HepG2 (cell line): ENCODE measurements around the gene FAM171A2. TPM values are rescaled to one million over a fixed set of nuclear protein-coding genes. Genes with fewer than 3 reads are reported as not detected.

Source experiments
- ARNT2 ChIP-seq: sonication (generic); formaldehyde crosslinking; IDR thresholded peaks from 2 replicates; pipeline ENCODE4 v1.8.0; 2022; ENCODE audit warnings: mild to moderate bottlenecking, low read depth, missing genetic modification reagents, moderate library complexity
- CHCHD3 ChIP-seq: sonication (generic); formaldehyde crosslinking; IDR thresholded peaks from 2 replicates; pipeline ENCODE4 v1.8.0; 2022; ENCODE audit warnings: mild to moderate bottlenecking, missing genetic modification reagents, moderate library complexity
- ELK4 ChIP-seq: sonication (generic); formaldehyde crosslinking; IDR thresholded peaks from 2 replicates; pipeline ENCODE4 v1.9.0; 2021; ENCODE audit warnings: missing genetic modification reagents, borderline replicate concordance
- FOXP4 ChIP-seq: sonication (generic); formaldehyde crosslinking; IDR thresholded peaks from 2 replicates; pipeline ENCODE4 v1.4.0; 2020; ENCODE audit warnings: missing genetic modification reagents
- HCFC1 ChIP-seq: fragments of 150-350 bp; IDR thresholded peaks from 2 replicates; pipeline ENCODE4 v1.6.1; 2014; ENCODE audit warnings: low read depth, low read length
- NFE2L1 ChIP-seq: sonication (generic); formaldehyde crosslinking; IDR thresholded peaks from 2 replicates; pipeline ENCODE4 v1.4.0; 2020; ENCODE audit warnings: missing genetic modification reagents, mild to moderate bottlenecking, borderline replicate concordance
- RERE ChIP-seq: IDR thresholded peaks from 2 replicates; pipeline ENCODE4 v1.6.1; 2016; ENCODE audit warnings: low read depth, missing genetic modification reagents, missing compliant biosample characterization
- RNF2 ChIP-seq: fragments of 450-650 bp; conservative IDR thresholded peaks from 2 replicates; pipeline ENCODE4 v1.6.1; 2016; ENCODE audit warnings: low read depth
- YY1 ChIP-seq: IDR thresholded peaks from 2 replicates; pipeline ENCODE4 v1.6.1; 2011; ENCODE audit warnings: low read length, low read depth, moderate library complexity, mild to moderate bottlenecking; ENCODE audit not compliant: insufficient read depth, insufficient replicate concordance
- ZBTB4 ChIP-seq: sonication (generic); formaldehyde crosslinking; IDR thresholded peaks from 2 replicates; pipeline ENCODE4 v1.4.0; 2020; ENCODE audit warnings: missing genetic modification reagents, mild to moderate bottlenecking, borderline replicate concordance
- ZNF441 ChIP-seq: sonication (generic); formaldehyde crosslinking; IDR thresholded peaks from 2 replicates; pipeline ENCODE4 v1.7.0; 2021; ENCODE audit warnings: missing genetic modification reagents, borderline replicate concordance
- ZNF451 ChIP-seq: sonication (generic); formaldehyde crosslinking; IDR thresholded peaks from 2 replicates; pipeline ENCODE4 v1.5.0; 2020; ENCODE audit warnings: mild to moderate bottlenecking, missing genetic modification reagents
- ZNF512 ChIP-seq: sonication (generic); formaldehyde crosslinking; IDR thresholded peaks from 2 replicates; pipeline ENCODE4 v1.4.0; 2020; ENCODE audit warnings: mild to moderate bottlenecking, missing genetic modification reagents
- ZNF674 ChIP-seq: sonication (generic); formaldehyde crosslinking; IDR thresholded peaks from 2 replicates; pipeline ENCODE4 v1.5.0; 2020; ENCODE audit warnings: low read depth, mild to moderate bottlenecking, missing genetic modification reagents
- polyA plus RNA-seq, 8 experiments: library from polyadenylated mRNA; depleted of rRNA in 3 of 8; stranded (reverse) in 7 of 8; unstranded in 1 of 8; fragments of >200 nt; fragmentation: Illumina TruSeq in 4 of 8; extraction: Trizol in 4 of 8; gene quantifications; 2 replicates each; pipeline versions ENCODE4 v1.2.1 to v1.2.3, GENCODE V29; 2011 to 2016; ENCODE audit warnings: low read depth in 4 of 8, missing spikeins in 1 of 8, mixed read lengths in 1 of 8; ENCODE audit not compliant: insufficient read depth in 1 of 8
- total RNA-seq, 5 experiments: library from RNA; depleted of rRNA; stranded (reverse); fragments of >200 nt; fragmentation: Illumina TruSeq; extraction: Trizol; gene quantifications; 2 replicates each; pipeline ENCODE4 v1.2.3, GENCODE V29; 2016; ENCODE audit warnings: low read depth in 1 of 5

Gene FAM171A2
- total and polyA plus RNA-seq, 2 of the 13 experiments (the other 11 are each of a cell fraction or from before 2014, with no cell fraction given): 1.8 to 3.6 TPM

GRCh38 chr17:44324571-44325275 is 38.9 kb downstream of the FAM171A2 start, which contains the start of gene SLC25A39 (continued):
- TF ChIP-seq YY1: peak; percentile 50
- TF ChIP-seq RERE (CRISPR knock-in tag): 0 out of 2 replicates have a peak, but pooled peaks have one; percentile 14
- TF ChIP-seq ARNT2: peak; percentile 79
- peak; percentile 92; the same call in 1 of the 2 replicates for TF ChIP-seq ZNF441 (CRISPR knock-in tag)
- TF ChIP-seq FOXP4: peak; percentile 16; the same call in 1 of the 2 replicates
- TF ChIP-seq HCFC1: peak; percentile 53; the same call in 1 of the 2 replicates
- TF ChIP-seq CHCHD3 (CRISPR knock-in tag): peak; percentile 92; the same call in 1 of the 2 replicates
- TF ChIP-seq ELK4 (CRISPR knock-in tag): no peak
- peak; percentile 89; the same call in 1 of the 2 replicates for TF ChIP-seq RNF2
- TF ChIP-seq ZNF512 (CRISPR knock-in tag): no peak
- TF ChIP-seq ZNF674: peak; percentile 93; the same call in 1 of the 2 replicates
- 0 out of 2 replicates have a peak, but pooled peaks have one; percentile 62 for TF ChIP-seq ZNF451 (CRISPR knock-in tag)
- TF ChIP-seq NFE2L1 (CRISPR knock-in tag): no peak
- TF ChIP-seq ZBTB4: no peak
